AG09309 (cell line): ENCODE data around the gene HAUS7.

Source experiments
- DNase-seq: peaks from one replicate; pipeline ENCODE4 v3.0.0-alpha.2; 2010; ENCODE audit warnings: low read depth
- H3K4me3 ChIP-seq: 2 replicates; pipeline ENCODE4 v1.5.1; 2011; ENCODE audit warnings: mild to moderate bottlenecking, low read depth, low read length, moderate library complexity; ENCODE audit not compliant: control insufficient read depth
- CTCF ChIP-seq: IDR thresholded peaks from 2 replicates; pipeline ENCODE4 v1.5.1; 2011; ENCODE audit warnings: mild to moderate bottlenecking, low read depth, low read length, inconsistent platforms; ENCODE audit not compliant: insufficient read depth, control insufficient read depth; ENCODE audit errors: missing control alignments

Gene HAUS7

GRCh38 chrX:153475271-153475670 is 4.9 kb upstream of the HAUS7 start:
- TF ChIP-seq CTCF, result no peak
- no peak for DNase-seq
- H3K4me3 ChIP-seq, result no peak overlapping the region

GRCh38 chrX:153474718-153475117 is 4.3 kb upstream of the HAUS7 start:
- H3K4me3 ChIP-seq, result no peak overlapping the region
- DNase-seq, result no peak
- TF ChIP-seq CTCF, result no peak

- TF ChIP-seq CTCF, result no peak
- no peak overlapping the region for H3K4me3 ChIP-seq
- no peak for DNase-seq
Observed at GRCh38 chrX:153474266-153474665, 3.9 kb upstream of the HAUS7 start.

- no peak overlapping the region for H3K4me3 ChIP-seq
- no peak for DNase-seq
- no peak for TF ChIP-seq CTCF
Observed at GRCh38 chrX:153473126-153473525, 2.8 kb upstream of the HAUS7 start.

- TF ChIP-seq CTCF, result no peak
- no peak for DNase-seq
- H3K4me3 ChIP-seq, result no peak overlapping the region
Observed at GRCh38 chrX:153471663-153472280, 1.4 kb upstream of the HAUS7 start.

- no peak for DNase-seq
- H3K4me3 ChIP-seq, result peak overlapping the region; percentile 69
- no peak for TF ChIP-seq CTCF
Observed at GRCh38 chrX:153469811-153470410, 465 bp downstream of the HAUS7 start.
